WTC11 (cell line): ENCODE data around the gene GGCX. TPM values are rescaled to one million over a fixed set of nuclear protein-coding genes. Genes with fewer than 3 reads are reported as not detected.

Source experiments
- ATAC-seq: fragments of 200-7000 bp; cut with Tn5 transposase; 2 replicates; pipeline ENCODE4 v1.10.0; 2021; ENCODE audit warnings: mild to moderate bottlenecking, moderate library complexity
- CTCF ChIA-PET: fragments of 300-600 bp; sonication (Branson Sonifier 250); formaldehyde crosslinking; loops from one replicate; lab custom pipeline; 2021; ENCODE audit warnings: antibody characterized with exemption; lab: Charles Lee
- POLR2A ChIA-PET: fragments of 350-600 bp; sonication (Branson Sonifier 250); formaldehyde crosslinking; loops from one replicate; lab custom pipeline; 2021; ENCODE audit warnings: antibody characterized with exemption; lab: Charles Lee
- DNase-seq: peaks from one replicate; pipeline ENCODE4 v3.0.0; 2021; ENCODE audit warnings: low spot score
- H3K27ac Mint-ChIP-seq: 2 replicates; pipeline ENCODE4 v1.8.0; 2021; ENCODE audit warnings: mixed read lengths
- H3K27me3 Mint-ChIP-seq: 2 replicates; pipeline ENCODE4 v1.8.0; 2021; ENCODE audit warnings: low read depth, mild to moderate bottlenecking, moderate library complexity, mixed read lengths
- H3K36me3 Mint-ChIP-seq: 2 replicates; pipeline ENCODE4 v1.8.0; 2021; ENCODE audit warnings: mixed read lengths
- H3K4me1 Mint-ChIP-seq: 2 replicates; pipeline ENCODE4 v1.8.0; 2022; ENCODE audit warnings: mixed read lengths
- H3K4me3 Mint-ChIP-seq: 2 replicates; pipeline ENCODE4 v1.8.0; 2021; ENCODE audit warnings: mild to moderate bottlenecking, moderate library complexity, mixed read lengths
- H3K9me3 Mint-ChIP-seq: 2 replicates; pipeline ENCODE4 v1.8.0; 2021; ENCODE audit warnings: mixed read lengths
- ATF1 ChIP-seq: sonication (generic); formaldehyde crosslinking; IDR thresholded peaks from 2 replicates; pipeline ENCODE4 v1.8.1; 2023; ENCODE audit warnings: mild to moderate bottlenecking, moderate library complexity, missing genetic modification reagents
- ATF3 ChIP-seq: sonication (generic); formaldehyde crosslinking; conservative IDR thresholded peaks from 2 replicates; pipeline ENCODE4 v1.8.1; 2022; ENCODE audit warnings: mild to moderate bottlenecking, missing genetic modification reagents
- CREM ChIP-seq: sonication (generic); formaldehyde crosslinking; IDR thresholded peaks from 2 replicates; pipeline ENCODE4 v1.8.1; 2022; ENCODE audit warnings: mild to moderate bottlenecking, missing genetic modification reagents, moderate library complexity
- JUN ChIP-seq: sonication (generic); formaldehyde crosslinking; IDR thresholded peaks from 2 replicates; pipeline ENCODE4 v1.8.0; 2023; ENCODE audit warnings: mild to moderate bottlenecking, missing genetic modification reagents
- MAX ChIP-seq: sonication (generic); formaldehyde crosslinking; IDR thresholded peaks from 2 replicates; pipeline ENCODE4 v1.8.0; 2022; ENCODE audit warnings: mild to moderate bottlenecking, missing genetic modification reagents
- NFE2L1 ChIP-seq: sonication (generic); formaldehyde crosslinking; IDR thresholded peaks from 2 replicates; pipeline ENCODE4 v1.8.1; 2023; ENCODE audit warnings: missing genetic modification reagents
- SMAD4 ChIP-seq: sonication (generic); formaldehyde crosslinking; IDR thresholded peaks from 2 replicates; pipeline ENCODE4 v1.8.0; 2022; ENCODE audit warnings: mild to moderate bottlenecking, missing genetic modification reagents
- STAT6 ChIP-seq: sonication (generic); formaldehyde crosslinking; conservative IDR thresholded peaks from 2 replicates; pipeline ENCODE4 v1.8.1; 2023; ENCODE audit warnings: mild to moderate bottlenecking, low read depth, missing genetic modification reagents, moderate library complexity
- ZNF232 ChIP-seq: sonication (generic); formaldehyde crosslinking; IDR thresholded peaks from 2 replicates; pipeline ENCODE4 v1.8.0; 2022; ENCODE audit warnings: mild to moderate bottlenecking, missing genetic modification reagents
- ZNF416 ChIP-seq: fragments of 250-450 bp; sonication (Bioruptor Pico); IDR thresholded peaks from 2 replicates; pipeline ENCODE4 v1.9.0; 2021; ENCODE audit warnings: mild to moderate bottlenecking, inconsistent platforms
- ZNF423 ChIP-seq: fragments of 250-450 bp; sonication (Bioruptor Pico); IDR thresholded peaks from 2 replicates; pipeline ENCODE4 v2.1.2; 2022; ENCODE audit warnings: mild to moderate bottlenecking, moderate library complexity
- ZNF425 ChIP-seq: fragments of 250-450 bp; sonication (Bioruptor Pico); conservative IDR thresholded peaks from 2 replicates; pipeline ENCODE4 v1.9.0; 2021; ENCODE audit warnings: mild to moderate bottlenecking
- total RNA-seq: library from RNA; stranded (reverse); gene quantifications from 3 replicates; pipeline ENCODE4 v1.2.3, GENCODE V29; 2021
- TF ChIP-seq, protein P1 (sequence below): fragments of 250-450 bp; sonication (Bioruptor Pico); IDR thresholded peaks from 2 replicates; pipeline ENCODE4 v2.1.2; 2022; ENCODE audit warnings: mild to moderate bottlenecking, moderate library complexity
- TF ChIP-seq, protein P2 (sequence below): sonication (generic); formaldehyde crosslinking; IDR thresholded peaks from 2 replicates; pipeline ENCODE4 v1.8.1; 2022; ENCODE audit warnings: mild to moderate bottlenecking, missing genetic modification reagents, moderate library complexity, borderline replicate concordance
- TF ChIP-seq, protein P3 (sequence below): sonication (generic); formaldehyde crosslinking; IDR thresholded peaks from 2 replicates; pipeline ENCODE4 v1.8.0; 2022; ENCODE audit warnings: mild to moderate bottlenecking, missing genetic modification reagents
- TF ChIP-seq, protein P4 (sequence below): sonication (generic); formaldehyde crosslinking; IDR thresholded peaks from 2 replicates; pipeline ENCODE4 v1.8.0; 2022; ENCODE audit warnings: mild to moderate bottlenecking, missing genetic modification reagents
- TF ChIP-seq, protein P5 (sequence below): sonication (generic); formaldehyde crosslinking; IDR thresholded peaks from 2 replicates; pipeline ENCODE4 v1.8.1; 2022; ENCODE audit warnings: low read depth, mild to moderate bottlenecking, moderate library complexity, missing genetic modification reagents, borderline replicate concordance

GGCX gene
- total RNA-seq, 1 experiment from 2014 or later: 40.9 TPM

DNA sequence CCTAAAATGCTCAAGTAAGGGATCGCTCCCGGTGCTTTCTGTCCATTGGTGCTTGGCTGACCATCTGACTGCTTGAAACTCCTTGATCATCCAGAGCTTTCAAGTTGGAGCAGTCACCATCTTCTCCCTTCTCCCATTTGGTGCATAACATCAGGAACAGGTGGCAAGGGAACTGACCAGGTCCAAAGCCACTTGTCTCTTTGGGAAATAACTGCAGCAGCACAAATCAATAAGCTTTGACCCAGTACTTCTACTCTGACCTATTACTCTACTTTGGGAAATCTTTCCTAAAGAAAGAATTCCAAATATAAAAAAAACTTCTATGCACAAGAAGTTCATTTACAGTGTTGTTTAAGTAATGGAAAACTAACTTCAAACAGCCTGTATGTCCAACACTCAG, 32.9 kb downstream of the GGCX start:
- no peaks in the 10 kb centered on the region; the same call in 1 of the 2 replicates for H3K27me3 Mint-ChIP-seq
- H3K4me1 Mint-ChIP-seq: peaks cover 21% of the 10 kb centered on the region
- H3K36me3 Mint-ChIP-seq: no peaks in the 10 kb centered on the region
- POLR2A ChIA-PET: interaction anchor here (0.5 kb wide), 1 partner anchor 129 kb away, joined by 4 read pairs; no protein-coding TSS in a partner anchor
- no peak for TF ChIP-seq CREM (CRISPR knock-in tag)
- TF ChIP-seq, protein P1, sequence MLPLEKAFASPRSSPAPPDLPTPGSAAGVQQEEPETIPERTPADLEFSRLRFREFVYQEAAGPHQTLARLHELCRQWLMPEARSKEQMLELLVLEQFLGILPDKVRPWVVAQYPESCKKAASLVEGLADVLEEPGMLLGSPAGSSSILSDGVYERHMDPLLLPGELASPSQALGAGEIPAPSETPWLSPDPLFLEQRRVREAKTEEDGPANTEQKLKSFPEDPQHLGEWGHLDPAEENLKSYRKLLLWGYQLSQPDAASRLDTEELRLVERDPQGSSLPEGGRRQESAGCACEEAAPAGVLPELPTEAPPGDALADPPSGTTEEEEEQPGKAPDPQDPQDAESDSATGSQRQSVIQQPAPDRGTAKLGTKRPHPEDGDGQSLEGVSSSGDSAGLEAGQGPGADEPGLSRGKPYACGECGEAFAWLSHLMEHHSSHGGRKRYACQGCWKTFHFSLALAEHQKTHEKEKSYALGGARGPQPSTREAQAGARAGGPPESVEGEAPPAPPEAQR (CRISPR knock-in tag): no peak
- no peak for TF ChIP-seq STAT6 (CRISPR knock-in tag)
- TF ChIP-seq ATF3 (CRISPR knock-in tag): no peak
- TF ChIP-seq ZNF423: no peak
- no peak for TF ChIP-seq ZNF232 (CRISPR knock-in tag)
- TF ChIP-seq, protein P2, sequence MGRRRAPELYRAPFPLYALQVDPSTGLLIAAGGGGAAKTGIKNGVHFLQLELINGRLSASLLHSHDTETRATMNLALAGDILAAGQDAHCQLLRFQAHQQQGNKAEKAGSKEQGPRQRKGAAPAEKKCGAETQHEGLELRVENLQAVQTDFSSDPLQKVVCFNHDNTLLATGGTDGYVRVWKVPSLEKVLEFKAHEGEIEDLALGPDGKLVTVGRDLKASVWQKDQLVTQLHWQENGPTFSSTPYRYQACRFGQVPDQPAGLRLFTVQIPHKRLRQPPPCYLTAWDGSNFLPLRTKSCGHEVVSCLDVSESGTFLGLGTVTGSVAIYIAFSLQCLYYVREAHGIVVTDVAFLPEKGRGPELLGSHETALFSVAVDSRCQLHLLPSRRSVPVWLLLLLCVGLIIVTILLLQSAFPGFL (CRISPR knock-in tag): no peak
- TF ChIP-seq ZNF416 (CRISPR knock-in tag): no peak
- TF ChIP-seq, all 79 proteins: peak for 0
- no peak for DNase-seq
- CTCF ChIA-PET: interaction anchor here (1.2 kb wide), 1 partner anchor 107 kb away, joined by 3 read pairs; no protein-coding TSS in a partner anchor
- Mint-ChIP-seq H3K27ac (no peak overlapping the region), H3K9me3 (peaks cover 5% of the 10 kb centered on the region), H3K4me3 (no peak overlapping the region)
- ATAC-seq: no peak

- ChIA-PET CTCF (no interaction called here), POLR2A (no interaction called here)
- Mint-ChIP-seq H3K4me3 (no peak overlapping the region), H3K9me3 (peaks cover 5% of the 10 kb centered on the region), H3K36me3 (no peaks in the 10 kb centered on the region), H3K27ac (no peak overlapping the region), H3K4me1 (peaks cover 21% of the 10 kb centered on the region), H3K27me3 (no peaks in the 10 kb centered on the region; the same call in 1 of the 2 replicates)
- ATAC-seq (no peak), DNase-seq (no peak)
- TF ChIP-seq, protein P3, sequence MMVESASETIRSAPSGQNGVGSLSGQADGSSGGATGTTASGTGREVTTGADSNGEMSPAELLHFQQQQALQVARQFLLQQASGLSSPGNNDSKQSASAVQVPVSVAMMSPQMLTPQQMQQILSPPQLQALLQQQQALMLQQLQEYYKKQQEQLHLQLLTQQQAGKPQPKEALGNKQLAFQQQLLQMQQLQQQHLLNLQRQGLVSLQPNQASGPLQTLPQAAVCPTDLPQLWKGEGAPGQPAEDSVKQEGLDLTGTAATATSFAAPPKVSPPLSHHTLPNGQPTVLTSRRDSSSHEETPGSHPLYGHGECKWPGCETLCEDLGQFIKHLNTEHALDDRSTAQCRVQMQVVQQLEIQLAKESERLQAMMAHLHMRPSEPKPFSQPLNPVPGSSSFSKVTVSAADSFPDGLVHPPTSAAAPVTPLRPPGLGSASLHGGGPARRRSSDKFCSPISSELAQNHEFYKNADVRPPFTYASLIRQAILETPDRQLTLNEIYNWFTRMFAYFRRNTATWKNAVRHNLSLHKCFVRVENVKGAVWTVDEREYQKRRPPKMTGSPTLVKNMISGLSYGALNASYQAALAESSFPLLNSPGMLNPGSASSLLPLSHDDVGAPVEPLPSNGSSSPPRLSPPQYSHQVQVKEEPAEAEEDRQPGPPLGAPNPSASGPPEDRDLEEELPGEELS: no peak
- TF ChIP-seq NFE2L1 (CRISPR knock-in tag) (no peak), ATF1 (no peak), SMAD4 (CRISPR knock-in tag) (no peak), MAX (CRISPR knock-in tag) (no peak)
Measured at GRCh38 chr2:85527787-85528186, 33.5 kb downstream of the GGCX start.

GRCh38 chr2:85525567-85525966, 35.7 kb downstream of the GGCX start:
- ChIA-PET POLR2A (no interaction called here), CTCF (interaction anchor here (0.6 to 2.0 kb wide), 5 partner anchors 13 to 104 kb away, joined by 3 to 7 read pairs (median 4); partner anchors contain the start of gene MAT2A)
- Mint-ChIP-seq H3K27me3 (no peaks in the 10 kb centered on the region; the same call in 1 of the 2 replicates), H3K36me3 (no peaks in the 10 kb centered on the region), H3K27ac (no peak overlapping the region), H3K4me1 (peaks cover 21% of the 10 kb centered on the region), H3K4me3 (no peak overlapping the region), H3K9me3 (peaks cover 5% of the 10 kb centered on the region)
- ATAC-seq: no peak
- DNase-seq: no peak
- TF ChIP-seq, protein P4, sequence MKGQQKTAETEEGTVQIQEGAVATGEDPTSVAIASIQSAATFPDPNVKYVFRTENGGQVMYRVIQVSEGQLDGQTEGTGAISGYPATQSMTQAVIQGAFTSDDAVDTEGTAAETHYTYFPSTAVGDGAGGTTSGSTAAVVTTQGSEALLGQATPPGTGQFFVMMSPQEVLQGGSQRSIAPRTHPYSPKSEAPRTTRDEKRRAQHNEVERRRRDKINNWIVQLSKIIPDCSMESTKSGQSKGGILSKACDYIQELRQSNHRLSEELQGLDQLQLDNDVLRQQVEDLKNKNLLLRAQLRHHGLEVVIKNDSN (CRISPR knock-in tag): no peak
- TF ChIP-seq, protein P5, sequence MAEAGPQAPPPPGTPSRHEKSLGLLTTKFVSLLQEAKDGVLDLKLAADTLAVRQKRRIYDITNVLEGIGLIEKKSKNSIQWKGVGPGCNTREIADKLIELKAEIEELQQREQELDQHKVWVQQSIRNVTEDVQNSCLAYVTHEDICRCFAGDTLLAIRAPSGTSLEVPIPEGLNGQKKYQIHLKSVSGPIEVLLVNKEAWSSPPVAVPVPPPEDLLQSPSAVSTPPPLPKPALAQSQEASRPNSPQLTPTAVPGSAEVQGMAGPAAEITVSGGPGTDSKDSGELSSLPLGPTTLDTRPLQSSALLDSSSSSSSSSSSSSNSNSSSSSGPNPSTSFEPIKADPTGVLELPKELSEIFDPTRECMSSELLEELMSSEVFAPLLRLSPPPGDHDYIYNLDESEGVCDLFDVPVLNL: no peak
- TF ChIP-seq JUN (no peak), ZNF425 (no peak)
